ENCODE measurements around the gene PDPN.

GRCh38 chr1:13541435-13542215, 42.0 kb upstream of the PDPN start:
- TF ChIP-seq, protein P1, sequence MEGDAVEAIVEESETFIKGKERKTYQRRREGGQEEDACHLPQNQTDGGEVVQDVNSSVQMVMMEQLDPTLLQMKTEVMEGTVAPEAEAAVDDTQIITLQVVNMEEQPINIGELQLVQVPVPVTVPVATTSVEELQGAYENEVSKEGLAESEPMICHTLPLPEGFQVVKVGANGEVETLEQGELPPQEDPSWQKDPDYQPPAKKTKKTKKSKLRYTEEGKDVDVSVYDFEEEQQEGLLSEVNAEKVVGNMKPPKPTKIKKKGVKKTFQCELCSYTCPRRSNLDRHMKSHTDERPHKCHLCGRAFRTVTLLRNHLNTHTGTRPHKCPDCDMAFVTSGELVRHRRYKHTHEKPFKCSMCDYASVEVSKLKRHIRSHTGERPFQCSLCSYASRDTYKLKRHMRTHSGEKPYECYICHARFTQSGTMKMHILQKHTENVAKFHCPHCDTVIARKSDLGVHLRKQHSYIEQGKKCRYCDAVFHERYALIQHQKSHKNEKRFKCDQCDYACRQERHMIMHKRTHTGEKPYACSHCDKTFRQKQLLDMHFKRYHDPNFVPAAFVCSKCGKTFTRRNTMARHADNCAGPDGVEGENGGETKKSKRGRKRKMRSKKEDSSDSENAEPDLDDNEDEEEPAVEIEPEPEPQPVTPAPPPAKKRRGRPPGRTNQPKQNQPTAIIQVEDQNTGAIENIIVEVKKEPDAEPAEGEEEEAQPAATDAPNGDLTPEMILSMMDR (conservative IDR thresholded peaks at IDR 0.05 in 1 of 2, IDR thresholded peaks at IDR 0.05 in 1 of 2; ENCODE audit: low read depth in 1 of 2, low read length in 2 of 2), result no peak
- TF ChIP-seq EZH2 (IDR thresholded peaks at IDR 0.05; ENCODE audit: low read length, missing control alignments), result no peak

Data from fibroblast of lung (primary cell).